Endothelial cell (in vitro differentiated cells): ENCODE measurements around the gene POLR3E. TPM values are rescaled to one million over a fixed set of nuclear protein-coding genes. Genes with fewer than 3 reads are reported as not detected.

Experiments used
- DNase-seq: peaks from one replicate; pipeline ENCODE4 v3.0.0; 2021; ENCODE audit warnings: low spot score
- H3K27ac Mint-ChIP-seq: one replicate; pipeline ENCODE4 v1.8.0; 2021; ENCODE audit warnings: mixed read lengths, inconsistent platforms; ENCODE audit not compliant: unreplicated experiment
- H3K27me3 Mint-ChIP-seq: one replicate; pipeline ENCODE4 v1.8.0; 2021; ENCODE audit warnings: mild to moderate bottlenecking, moderate library complexity, mixed read lengths, inconsistent platforms; ENCODE audit not compliant: unreplicated experiment
- H3K36me3 Mint-ChIP-seq: one replicate; pipeline ENCODE4 v1.8.0; 2021; ENCODE audit warnings: mild to moderate bottlenecking, low read depth, mixed read lengths, inconsistent platforms; ENCODE audit not compliant: unreplicated experiment
- H3K4me1 Mint-ChIP-seq: one replicate; pipeline ENCODE4 v1.8.0; 2021; ENCODE audit warnings: mild to moderate bottlenecking, mixed read lengths, inconsistent platforms; ENCODE audit not compliant: unreplicated experiment
- H3K4me3 Mint-ChIP-seq: one replicate; pipeline ENCODE4 v1.8.0; 2021; ENCODE audit warnings: mild to moderate bottlenecking, mixed read lengths, inconsistent platforms; ENCODE audit not compliant: unreplicated experiment
- H3K9me3 Mint-ChIP-seq: one replicate; pipeline ENCODE4 v1.8.0; 2021; ENCODE audit warnings: mixed read lengths, inconsistent platforms; ENCODE audit not compliant: unreplicated experiment
- total RNA-seq: library from RNA; stranded (reverse); fragmentation: NEBNext Ultra II Directional; extraction: Animal tissue kit (Norgen Biotek cat#: 25700); gene quantifications from one replicate; pipeline ENCODE4 v1.2.1, GENCODE V29; 2021; ENCODE audit not compliant: unreplicated experiment
- TF ChIP-seq, protein P1 (sequence below): fragments of 200-600 bp; sonication (generic); IDR thresholded peaks from one replicate; pipeline ENCODE4 v1.5.0; 2021; ENCODE audit warnings: antibody characterized with exemption; ENCODE audit not compliant: unreplicated experiment

Gene POLR3E
- total RNA-seq, 1 donor from 2014 or later: 47.3 TPM

DNA sequence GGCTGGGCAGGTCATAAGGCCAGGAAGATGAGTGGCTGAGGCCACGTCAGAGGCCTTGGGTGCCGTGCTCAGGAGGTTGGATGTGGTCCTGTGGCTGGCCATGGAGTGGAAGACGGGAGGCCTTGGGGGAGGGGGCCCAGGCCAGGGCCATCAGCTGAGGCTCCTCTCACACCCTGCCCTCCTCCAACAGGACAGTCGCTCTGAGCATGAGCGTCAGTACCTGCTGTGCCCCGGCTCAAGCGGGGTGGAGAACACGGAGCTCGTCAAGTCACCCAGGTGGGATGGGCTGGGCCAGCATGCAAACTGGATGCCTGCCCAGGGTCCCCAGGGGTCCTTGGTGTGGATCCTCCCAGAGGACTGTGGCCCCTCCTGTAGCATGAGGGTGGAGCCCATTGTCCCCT, 19.2 kb downstream of the POLR3E start:
- Mint-ChIP-seq H3K4me3 (peak overlapping the region; percentile 76), H3K27me3 (peaks cover 2% of the 10 kb centered on the region), H3K36me3 (peaks cover 32% of the 10 kb centered on the region), H3K27ac (no peak overlapping the region), H3K9me3 (no peaks in the 10 kb centered on the region), H3K4me1 (no peaks in the 10 kb centered on the region)
- DNase-seq: no peak
- TF ChIP-seq, protein P1, sequence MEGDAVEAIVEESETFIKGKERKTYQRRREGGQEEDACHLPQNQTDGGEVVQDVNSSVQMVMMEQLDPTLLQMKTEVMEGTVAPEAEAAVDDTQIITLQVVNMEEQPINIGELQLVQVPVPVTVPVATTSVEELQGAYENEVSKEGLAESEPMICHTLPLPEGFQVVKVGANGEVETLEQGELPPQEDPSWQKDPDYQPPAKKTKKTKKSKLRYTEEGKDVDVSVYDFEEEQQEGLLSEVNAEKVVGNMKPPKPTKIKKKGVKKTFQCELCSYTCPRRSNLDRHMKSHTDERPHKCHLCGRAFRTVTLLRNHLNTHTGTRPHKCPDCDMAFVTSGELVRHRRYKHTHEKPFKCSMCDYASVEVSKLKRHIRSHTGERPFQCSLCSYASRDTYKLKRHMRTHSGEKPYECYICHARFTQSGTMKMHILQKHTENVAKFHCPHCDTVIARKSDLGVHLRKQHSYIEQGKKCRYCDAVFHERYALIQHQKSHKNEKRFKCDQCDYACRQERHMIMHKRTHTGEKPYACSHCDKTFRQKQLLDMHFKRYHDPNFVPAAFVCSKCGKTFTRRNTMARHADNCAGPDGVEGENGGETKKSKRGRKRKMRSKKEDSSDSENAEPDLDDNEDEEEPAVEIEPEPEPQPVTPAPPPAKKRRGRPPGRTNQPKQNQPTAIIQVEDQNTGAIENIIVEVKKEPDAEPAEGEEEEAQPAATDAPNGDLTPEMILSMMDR: no peak

DNA sequence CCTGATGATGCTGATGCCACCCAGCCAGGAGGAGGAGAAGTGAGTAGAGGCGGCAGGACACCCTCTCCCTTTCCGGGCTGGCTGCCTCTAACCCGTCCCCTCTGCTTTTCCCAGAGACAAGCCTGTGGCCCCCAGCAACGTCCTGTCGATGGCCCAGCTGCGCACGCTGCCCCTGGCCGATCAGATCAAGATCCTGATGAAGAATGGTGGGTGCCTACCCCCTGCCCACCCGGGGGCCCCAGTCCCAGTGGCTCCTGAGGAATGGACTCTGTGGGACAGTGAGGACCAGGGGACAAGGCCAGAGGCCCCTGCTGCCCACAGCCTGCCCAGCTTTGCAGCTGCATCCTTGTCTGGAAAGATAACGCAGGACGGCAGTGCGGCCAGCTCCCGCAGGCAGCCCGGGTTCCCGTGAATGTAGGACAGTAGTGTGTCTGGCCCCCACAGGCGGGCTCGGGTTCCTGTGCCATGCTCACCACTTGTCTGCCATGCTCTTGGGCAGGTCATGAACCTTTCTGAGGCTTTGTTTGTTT, 19.9 kb downstream of the POLR3E start:
- Mint-ChIP-seq H3K36me3 (peaks cover 27% of the 10 kb centered on the region), H3K27me3 (peaks cover 4% of the 10 kb centered on the region), H3K27ac (peak overlapping the region; percentile 44), H3K4me1 (no peaks in the 10 kb centered on the region), H3K4me3 (no peak overlapping the region), H3K9me3 (no peaks in the 10 kb centered on the region)
- no peak for DNase-seq
- TF ChIP-seq, protein P1: no peak

DNA sequence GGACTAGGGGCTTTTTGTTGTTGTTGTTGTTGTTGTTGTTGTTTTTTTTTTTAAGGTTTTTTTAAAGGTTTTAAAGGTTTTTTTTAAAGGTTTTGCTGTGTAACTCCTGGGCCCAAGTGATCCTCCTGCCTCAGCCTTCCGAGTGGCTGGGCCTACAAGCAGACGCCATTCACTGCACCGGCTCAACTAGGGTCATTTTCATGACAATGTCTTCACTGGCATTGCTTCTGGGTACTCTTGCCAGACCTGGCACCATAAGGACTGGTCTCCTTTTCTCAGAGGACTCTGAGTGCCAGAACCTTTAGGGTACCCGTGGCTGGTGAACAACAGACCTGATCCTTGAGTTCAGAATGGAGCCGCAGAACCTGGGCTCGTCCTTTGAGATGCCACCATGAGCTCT, 20.4 kb downstream of the POLR3E start:
- DNase-seq: no peak
- Mint-ChIP-seq H3K27ac (peak overlapping the region; percentile 44), H3K36me3 (peaks cover 27% of the 10 kb centered on the region), H3K9me3 (no peaks in the 10 kb centered on the region), H3K4me3 (no peak overlapping the region), H3K4me1 (no peaks in the 10 kb centered on the region), H3K27me3 (peaks cover 4% of the 10 kb centered on the region)
- TF ChIP-seq, protein P1: no peak

DNA sequence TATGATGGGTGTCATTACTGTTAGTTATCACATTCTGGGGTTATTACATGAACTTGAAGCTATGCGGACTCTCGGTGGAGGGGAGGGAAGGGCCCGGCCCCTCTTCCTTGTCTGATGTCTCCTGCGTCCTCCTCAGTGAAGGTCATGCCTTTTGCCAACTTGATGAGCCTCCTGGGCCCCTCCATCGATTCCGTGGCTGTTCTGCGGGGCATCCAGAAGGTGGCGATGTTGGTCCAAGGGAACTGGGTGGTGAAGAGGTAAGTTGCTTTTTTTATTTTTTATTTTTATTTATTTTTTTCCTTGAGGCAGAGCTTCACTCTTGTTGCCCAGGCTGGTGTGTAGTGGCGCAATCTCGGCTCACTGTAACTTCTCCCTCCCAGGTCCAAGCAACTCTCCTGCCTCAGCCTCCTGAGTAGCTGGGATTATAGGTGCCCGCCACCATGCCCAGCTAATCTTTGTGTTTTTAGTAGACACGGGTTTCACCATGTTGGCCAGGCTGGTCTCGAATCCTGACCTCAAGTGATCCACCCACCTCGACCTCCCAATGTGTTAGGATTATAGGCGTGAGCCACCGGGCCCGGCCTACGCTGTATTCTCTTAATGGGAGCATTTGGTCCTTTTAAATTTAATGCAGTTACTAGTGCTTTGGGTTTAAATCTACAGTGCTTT, 21.6 kb downstream of the POLR3E start:
- DNase-seq: peak; percentile 68
- Mint-ChIP-seq H3K27me3 (peaks cover 2% of the 10 kb centered on the region), H3K27ac (no peak overlapping the region), H3K4me1 (no peaks in the 10 kb centered on the region), H3K9me3 (no peaks in the 10 kb centered on the region), H3K4me3 (no peak overlapping the region), H3K36me3 (peaks cover 26% of the 10 kb centered on the region)
- TF ChIP-seq, protein P1: peak; percentile 71

DNA sequence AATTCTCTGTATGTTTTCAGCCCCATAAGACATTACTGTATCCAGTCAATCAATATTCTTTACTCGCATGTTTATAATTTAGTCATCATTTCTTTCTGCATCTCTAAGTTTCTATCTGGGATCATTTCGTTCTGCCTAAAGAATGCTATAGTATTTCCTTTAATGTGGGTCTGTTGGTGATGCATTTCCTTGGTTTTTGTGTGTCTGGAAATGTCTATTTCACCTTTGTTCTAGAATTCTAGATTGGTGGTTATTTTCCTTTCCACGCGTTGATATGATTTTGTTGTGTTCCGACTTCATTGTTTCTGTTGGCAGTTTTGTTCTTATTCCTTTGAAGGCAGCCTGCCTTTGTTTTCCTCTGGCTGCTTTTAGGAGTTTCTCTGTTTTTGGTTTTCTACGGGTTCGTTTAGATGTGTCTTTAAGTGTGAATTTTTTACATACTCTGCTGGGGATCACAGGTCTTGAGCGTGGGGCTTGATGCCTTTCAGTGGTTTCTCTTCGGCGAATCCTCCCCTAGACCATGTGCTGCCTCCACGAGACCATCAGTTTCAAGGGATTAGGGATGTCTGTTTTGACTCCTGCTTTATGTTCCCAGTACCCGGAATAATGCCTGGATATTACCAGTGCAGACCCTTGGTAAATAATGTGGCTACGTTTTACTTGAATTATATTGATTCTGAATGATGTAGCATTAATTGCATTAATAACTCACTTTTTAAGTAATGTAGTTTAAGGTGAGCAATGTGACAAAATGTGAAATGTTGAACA, 23.5 kb downstream of the POLR3E start:
- Mint-ChIP-seq H3K9me3 (no peaks in the 10 kb centered on the region), H3K27ac (no peak overlapping the region), H3K36me3 (peaks cover 24% of the 10 kb centered on the region), H3K4me1 (no peaks in the 10 kb centered on the region), H3K27me3 (peaks cover 2% of the 10 kb centered on the region), H3K4me3 (no peak overlapping the region)
- no peak for DNase-seq
- TF ChIP-seq, protein P1: no peak
